Astrocyte (in vitro differentiated cells and primary cell): ENCODE measurements around the gene CCR5AS.

Experiments
- DNase-seq: peaks from one replicate; pipeline ENCODE4 v3.0.0-alpha.2; 2010; ENCODE audit warnings: low read depth
- FAIRE-seq: peaks from 2 replicates; lab custom pipeline; 2011; peaks lifted over from hg19 to GRCh38; lab: Jason Lieb, UNC
- H2AFZ ChIP-seq: 2 replicates; pipeline ENCODE4 v1.6.0; 2012; ENCODE audit warnings: low read depth, low read length, inconsistent platforms
- H3K27ac ChIP-seq: 2 replicates; pipeline ENCODE4 v1.5.1; 2011; ENCODE audit warnings: low read depth, low read length, inconsistent platforms
- H3K27me3 ChIP-seq: 2 replicates; pipeline ENCODE4 v1.6.0; 2011; ENCODE audit warnings: low read length, inconsistent platforms; ENCODE audit not compliant: insufficient read depth
- H3K36me3 ChIP-seq: 2 replicates; pipeline ENCODE4 v1.5.1; 2011; ENCODE audit warnings: low read length, inconsistent platforms; ENCODE audit not compliant: insufficient read depth
- H3K4me1 ChIP-seq: 2 replicates; pipeline ENCODE4 v1.5.1; 2011; ENCODE audit warnings: low read length, inconsistent platforms; ENCODE audit not compliant: insufficient read depth
- H3K4me2 ChIP-seq: 2 replicates; pipeline ENCODE4 v1.6.0; 2012; ENCODE audit warnings: low read length, inconsistent platforms
- H3K4me3 ChIP-seq: 2 replicates; pipeline ENCODE4 v1.5.1; 2011; ENCODE audit warnings: low read depth, mild to moderate bottlenecking, low read length, inconsistent platforms; ENCODE audit not compliant: insufficient read depth
- H3K79me2 ChIP-seq: 2 replicates; pipeline ENCODE4 v1.6.0; 2012; ENCODE audit warnings: mild to moderate bottlenecking, low read length, inconsistent platforms; ENCODE audit not compliant: insufficient read depth
- H3K9ac ChIP-seq: 2 replicates; pipeline ENCODE4 v1.6.0; 2012; ENCODE audit warnings: mild to moderate bottlenecking, low read length, inconsistent platforms
- H3K9me3 ChIP-seq: 2 replicates; pipeline ENCODE4 v1.5.1; 2012; ENCODE audit warnings: low read depth, mild to moderate bottlenecking, low read length, inconsistent platforms; ENCODE audit not compliant: insufficient read depth
- H4K20me1 ChIP-seq: 2 replicates; pipeline ENCODE4 v1.6.0; 2012; ENCODE audit warnings: low read length, inconsistent platforms; ENCODE audit not compliant: insufficient read depth
- H3K27ac Mint-ChIP-seq: one replicate; pipeline ENCODE4 v1.8.0; 2021; ENCODE audit warnings: mild to moderate bottlenecking, mixed read lengths; ENCODE audit not compliant: unreplicated experiment
- H3K27me3 Mint-ChIP-seq: one replicate; pipeline ENCODE4 v1.8.0; 2021; ENCODE audit warnings: low read depth, mixed read lengths; ENCODE audit not compliant: unreplicated experiment
- H3K36me3 Mint-ChIP-seq: one replicate; pipeline ENCODE4 v1.8.0; 2021; ENCODE audit warnings: low read depth, mixed read lengths; ENCODE audit not compliant: unreplicated experiment
- H3K4me1 Mint-ChIP-seq: one replicate; pipeline ENCODE4 v1.8.0; 2021; ENCODE audit warnings: low read depth, mixed read lengths; ENCODE audit not compliant: unreplicated experiment
- H3K4me3 Mint-ChIP-seq: one replicate; pipeline ENCODE4 v1.8.0; 2021; ENCODE audit warnings: mild to moderate bottlenecking, moderate library complexity, mixed read lengths; ENCODE audit not compliant: unreplicated experiment
- H3K9me3 Mint-ChIP-seq: one replicate; pipeline ENCODE4 v1.8.0; 2021; ENCODE audit warnings: mild to moderate bottlenecking, mixed read lengths; ENCODE audit not compliant: unreplicated experiment
- CTCF ChIP-seq: IDR thresholded peaks from 2 replicates; pipeline ENCODE4 v1.5.1; 2011; ENCODE audit warnings: low read depth, mild to moderate bottlenecking, inconsistent platforms, low read length, moderate library complexity; ENCODE audit not compliant: insufficient read depth
- EZH2 ChIP-seq: IDR thresholded peaks from 2 replicates; pipeline ENCODE4 v1.6.1; 2012; ENCODE audit warnings: mild to moderate bottlenecking, low read length, inconsistent platforms; ENCODE audit not compliant: insufficient read depth

Gene CCR5AS

GRCh38 chr3:46420931-46421330, 14.1 kb upstream of the CCR5AS start:
- H3K27ac ChIP-seq: no peak overlapping the region
- peaks cover 5% of the 10 kb centered on the region for H3K27me3 Mint-ChIP-seq
- no peak overlapping the region for H2AFZ ChIP-seq
- no peaks in the 10 kb centered on the region for H3K27me3 ChIP-seq
- H3K9me3 ChIP-seq: no peaks in the 10 kb centered on the region
- no peaks in the 10 kb centered on the region for H3K79me2 ChIP-seq
- H3K4me2 ChIP-seq: no peak overlapping the region
- H4K20me1 ChIP-seq: no peaks in the 10 kb centered on the region
- no peak overlapping the region for H3K4me3 ChIP-seq
- no peaks in the 10 kb centered on the region for H3K4me1 ChIP-seq
- TF ChIP-seq CTCF (no peak), EZH2 (no peak)
- H3K4me3 Mint-ChIP-seq: no peak overlapping the region
- H3K9me3 Mint-ChIP-seq: no peaks in the 10 kb centered on the region
- FAIRE-seq (no peak), DNase-seq (no peak)
- H3K36me3 Mint-ChIP-seq: no peaks in the 10 kb centered on the region
- H3K36me3 ChIP-seq: no peaks in the 10 kb centered on the region
- no peak overlapping the region for H3K27ac Mint-ChIP-seq
- no peak overlapping the region for H3K9ac ChIP-seq
- H3K4me1 Mint-ChIP-seq: peaks cover 2% of the 10 kb centered on the region

DNA sequence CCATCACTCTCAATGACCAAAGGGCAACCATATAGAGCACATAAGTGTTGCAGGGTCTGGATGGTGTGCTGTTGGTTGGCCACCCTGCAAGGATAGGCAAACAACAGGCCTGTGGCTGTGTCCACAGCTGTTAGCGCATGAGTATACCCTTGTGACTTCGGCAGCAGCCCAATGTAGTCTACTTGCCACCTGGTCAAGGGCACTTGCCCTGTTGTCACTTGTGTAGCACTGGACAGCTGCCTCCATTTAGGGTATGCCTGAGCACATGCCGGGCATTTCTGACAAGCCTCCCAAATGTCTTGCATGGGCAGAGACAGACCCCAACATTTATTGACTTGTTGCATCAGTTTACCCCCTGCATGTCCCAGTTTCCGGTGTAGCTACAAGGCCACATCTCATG, 12.9 kb upstream of the CCR5AS start:
- DNase-seq: no peak
- no peak for FAIRE-seq
- TF ChIP-seq CTCF: no peak
- Histone ChIP-seq H3K79me2 (no peaks in the 10 kb centered on the region), H3K4me3 (no peak overlapping the region), H3K9me3 (no peaks in the 10 kb centered on the region), H3K27me3 (no peaks in the 10 kb centered on the region), H3K4me2 (no peak overlapping the region), H3K9ac (no peak overlapping the region), H3K4me1 (no peaks in the 10 kb centered on the region), H3K36me3 (no peaks in the 10 kb centered on the region), H4K20me1 (no peaks in the 10 kb centered on the region), H2AFZ (no peak overlapping the region), H3K27ac (no peak overlapping the region)
- H3K27ac Mint-ChIP-seq: no peak overlapping the region
- H3K9me3 Mint-ChIP-seq: no peaks in the 10 kb centered on the region
- H3K36me3 Mint-ChIP-seq: no peaks in the 10 kb centered on the region
- H3K27me3 Mint-ChIP-seq: peaks cover 9% of the 10 kb centered on the region
- H3K4me3 Mint-ChIP-seq: no peak overlapping the region
- peaks cover 1% of the 10 kb centered on the region for H3K4me1 Mint-ChIP-seq

DNA sequence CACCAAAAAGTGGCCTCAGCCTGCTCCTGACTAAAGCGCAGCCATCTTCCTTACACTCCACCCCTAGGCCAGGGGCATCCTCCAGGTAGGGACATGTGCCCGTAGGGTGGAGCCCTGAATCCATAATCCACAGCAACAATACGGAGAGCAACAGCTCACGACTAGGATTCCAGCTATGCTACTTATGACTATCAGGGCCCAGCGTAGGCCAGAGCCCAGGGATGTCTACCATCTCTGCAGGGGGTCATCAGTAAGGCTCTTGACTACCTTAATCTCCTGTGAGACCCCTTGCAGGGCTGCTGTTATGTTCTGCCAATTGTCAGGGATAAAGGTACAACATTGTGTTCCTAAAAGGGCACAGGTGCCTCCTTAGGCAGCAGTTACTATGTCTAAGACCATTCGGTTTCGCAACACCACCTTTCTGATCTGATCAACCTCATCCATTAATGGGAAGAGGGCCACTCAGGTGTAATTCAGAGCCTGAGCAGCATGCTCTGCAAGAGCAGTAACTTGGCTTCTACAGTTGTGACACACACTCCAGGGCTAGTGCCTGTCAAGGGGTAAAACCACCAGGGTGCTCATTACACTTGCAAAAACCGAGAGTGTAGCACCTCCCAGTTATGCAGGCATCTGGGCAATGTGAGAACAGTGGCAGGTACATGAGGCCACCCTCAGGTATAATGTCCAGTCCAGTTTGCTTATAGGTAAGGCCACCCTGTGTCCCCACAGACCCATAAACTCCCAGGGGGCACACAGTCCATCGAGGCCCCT, 11.2 kb upstream of the CCR5AS start:
- H3K4me1 Mint-ChIP-seq: peaks cover 1% of the 10 kb centered on the region
- Histone ChIP-seq H3K27ac (no peak overlapping the region), H3K4me2 (no peak overlapping the region), H2AFZ (no peak overlapping the region), H3K9ac (no peak overlapping the region), H3K36me3 (no peaks in the 10 kb centered on the region), H3K4me3 (no peak overlapping the region), H3K9me3 (no peaks in the 10 kb centered on the region), H3K27me3 (no peaks in the 10 kb centered on the region), H3K79me2 (no peaks in the 10 kb centered on the region), H3K4me1 (no peaks in the 10 kb centered on the region), H4K20me1 (no peaks in the 10 kb centered on the region)
- H3K4me3 Mint-ChIP-seq: no peak overlapping the region
- no peaks in the 10 kb centered on the region for H3K36me3 Mint-ChIP-seq
- no peak for FAIRE-seq
- peak overlapping the region; percentile 21 for H3K27ac Mint-ChIP-seq
- DNase-seq: no peak
- TF ChIP-seq EZH2 (no peak), CTCF (no peak)
- H3K27me3 Mint-ChIP-seq: peaks cover 9% of the 10 kb centered on the region
- H3K9me3 Mint-ChIP-seq: no peaks in the 10 kb centered on the region
